Neuronal stem cell (in vitro differentiated cells): ENCODE measurements around the gene EML1.

ENCODE experiments used
- DNase-seq: peaks from one replicate; pipeline ENCODE4 v3.0.0-alpha.2; 2013; ENCODE audit warnings: low spot score
- H2AFZ ChIP-seq: one replicate; pipeline ENCODE4 v1.6.1; 2013; ENCODE audit warnings: mild to moderate bottlenecking, low read length, inconsistent platforms
- H2AK5ac ChIP-seq: 2 replicates; pipeline ENCODE4 v1.6.1; 2013; ENCODE audit warnings: low read depth, mild to moderate bottlenecking, inconsistent platforms, low read length, moderate library complexity, mixed read lengths
- H2BK120ac ChIP-seq: 2 replicates; pipeline ENCODE4 v1.6.1; 2013; ENCODE audit warnings: low read depth, mild to moderate bottlenecking, inconsistent platforms, low read length, moderate library complexity, mixed read lengths
- H2BK12ac ChIP-seq: one replicate; pipeline ENCODE4 v1.6.1; 2013; ENCODE audit warnings: low read length, inconsistent platforms
- H2BK15ac ChIP-seq: 2 replicates; pipeline ENCODE4 v1.6.1; 2013; ENCODE audit warnings: mild to moderate bottlenecking, low read length, inconsistent platforms, mixed read lengths
- H2BK5ac ChIP-seq: one replicate; pipeline ENCODE4 v1.6.1; 2013; ENCODE audit warnings: inconsistent platforms, mild to moderate bottlenecking, low read length, moderate library complexity
- H3K14ac ChIP-seq: one replicate; pipeline ENCODE4 v1.6.1; 2013; ENCODE audit warnings: low read length, inconsistent platforms
- H3K18ac ChIP-seq: 2 replicates; pipeline ENCODE4 v1.6.1; 2013; ENCODE audit warnings: low read length, inconsistent platforms
- H3K23ac ChIP-seq: 2 replicates; pipeline ENCODE4 v1.6.1; 2013; ENCODE audit warnings: low read depth, mild to moderate bottlenecking, mixed read lengths, low read length, inconsistent platforms; ENCODE audit not compliant: poor library complexity
- H3K27ac ChIP-seq: replicated peaks from 3 replicates; pipeline ENCODE4 v1.5.1; 2013; ENCODE audit warnings: low read length, inconsistent platforms
- H3K27me3 ChIP-seq, 3 experiments: 2 replicates each; pipeline ENCODE4 v1.6.1; 2013; ENCODE audit warnings: low read length in 3 of 3, mild to moderate bottlenecking in 2 of 3, inconsistent platforms in 1 of 3, low read depth in 1 of 3, mixed read lengths in 1 of 3, moderate library complexity in 1 of 3; ENCODE audit not compliant: control insufficient read depth in 3 of 3, insufficient read depth in 3 of 3
- H3K36me3 ChIP-seq, 2 donors: replicated peaks in 1 of 2; 2 replicates each; pipeline ENCODE4 v1.6.1; 2013; ENCODE audit warnings: low read length in 2 of 2; ENCODE audit not compliant: control insufficient read depth in 2 of 2, insufficient read depth in 2 of 2
- H3K4ac ChIP-seq: 2 replicates; pipeline ENCODE4 v1.6.1; 2013; ENCODE audit warnings: inconsistent platforms, mild to moderate bottlenecking, low read length, moderate library complexity
- H3K4me1 ChIP-seq, 2 donors: 1 replicate in 1 of 2; 2 replicates in 1 of 2; pipeline ENCODE4 v1.6.1; 2013; ENCODE audit warnings: low read length in 2 of 2, low read depth in 1 of 2; ENCODE audit not compliant: control insufficient read depth in 2 of 2, insufficient read depth in 1 of 2
- H3K4me2 ChIP-seq: one replicate; pipeline ENCODE4 v1.6.1; 2013; ENCODE audit warnings: mild to moderate bottlenecking, low read length, inconsistent platforms; ENCODE audit not compliant: insufficient read depth, poor library complexity, severe bottlenecking
- H3K4me3 ChIP-seq, 2 donors: 2 replicates each; pipeline ENCODE4 v1.5.1; 2013; ENCODE audit warnings: low read length in 2 of 2, mild to moderate bottlenecking in 2 of 2, inconsistent platforms in 1 of 2, moderate library complexity in 1 of 2
- H3K79me1 ChIP-seq: one replicate; pipeline ENCODE4 v1.6.1; 2013; ENCODE audit warnings: low read depth, mild to moderate bottlenecking, inconsistent platforms, low read length, moderate library complexity
- H3K9ac ChIP-seq: one replicate; pipeline ENCODE4 v1.6.1; 2013; ENCODE audit warnings: mild to moderate bottlenecking, low read depth, low read length, inconsistent platforms; ENCODE audit not compliant: poor library complexity
- H3K9me3 ChIP-seq, 2 donors: replicated peaks in 1 of 2; 2 replicates each; pipeline versions ENCODE3 to v1.6.1; 2013; ENCODE audit warnings: low read length in 2 of 2, mild to moderate bottlenecking in 2 of 2, inconsistent platforms in 1 of 2, low read depth in 1 of 2, mixed read lengths in 1 of 2, moderate library complexity in 1 of 2; ENCODE audit not compliant: control insufficient read depth in 2 of 2, insufficient read depth in 1 of 2
- H4K8ac ChIP-seq: one replicate; pipeline ENCODE4 v1.6.1; 2013; ENCODE audit warnings: low read depth, mild to moderate bottlenecking, inconsistent platforms, low read length, moderate library complexity
- H4K91ac ChIP-seq: one replicate; pipeline ENCODE4 v1.6.1; 2013; ENCODE audit warnings: low read length, low read depth, mild to moderate bottlenecking, inconsistent platforms; ENCODE audit not compliant: poor library complexity
- WGBS, 2 donors: extraction: QIAGEN DNeasy Blood & Tissue Kit; methylation state at CpG; one replicate each; pipeline ENCODE4 v1.1.7; 2013; ENCODE audit warnings: missing lambda C conversion rate in 2 of 2, mixed read lengths in 1 of 2; ENCODE audit not compliant: insufficient read length in 2 of 2, insufficient replicate concordance in 1 of 2; ENCODE audit errors: extremely low coverage in 2 of 2; 5-methylcytosine and 5-hydroxymethylcytosine counted together

Gene EML1

DNA sequence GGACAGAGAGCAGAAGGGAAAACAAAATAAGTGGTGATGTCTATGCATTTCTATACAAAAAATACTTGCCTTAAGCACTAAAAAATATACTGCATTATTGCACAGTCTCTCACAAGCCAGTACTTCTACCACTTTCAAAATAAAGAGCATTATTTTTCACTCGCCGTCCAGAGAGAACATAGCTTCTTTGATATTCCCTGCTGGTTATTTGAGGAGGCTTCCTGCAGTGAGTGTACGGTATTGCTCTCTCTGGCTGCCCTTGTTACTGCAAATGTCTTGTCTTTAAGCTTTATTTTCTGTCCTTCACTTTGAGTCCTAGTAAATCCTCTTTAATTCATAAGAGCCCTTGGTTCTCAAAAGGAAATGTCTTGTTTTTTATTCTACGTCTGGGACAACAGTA is 81.1 kb downstream of the EML1 start:
- H3K4me2 ChIP-seq = no peak overlapping the region
- H2BK15ac ChIP-seq = no peak overlapping the region
- H3K4ac ChIP-seq = no peak overlapping the region
- no peak overlapping the region for H3K27ac ChIP-seq
- no peak overlapping the region for H3K14ac ChIP-seq
- no peak overlapping the region for H2AFZ ChIP-seq
- H2BK12ac ChIP-seq = no peak overlapping the region
- H3K18ac ChIP-seq = no peak overlapping the region
- H3K23ac ChIP-seq = no peak overlapping the region
- peaks cover 6 to 13% of the 10 kb centered on the region in 2 donors for H3K36me3 ChIP-seq
- peaks cover 21% of the 10 kb centered on the region in 2 donors for H3K4me1 ChIP-seq
- no CpG with 5 or more reads among the region's 4 CpGs for WGBS, 2 donors
- no peak overlapping the region for H3K9ac ChIP-seq
- no peak for DNase-seq
- peaks cover 2 to 3% of the 10 kb centered on the region in 2 donors for H3K9me3 ChIP-seq
- no peak overlapping the region for H2BK5ac ChIP-seq
- H4K8ac ChIP-seq = no peak overlapping the region
- no peak overlapping the region for H4K91ac ChIP-seq
- H3K4me3 ChIP-seq = no peak overlapping the region
- no peak overlapping the region for H2BK120ac ChIP-seq
- H3K79me1 ChIP-seq = peaks cover 2% of the 10 kb centered on the region
- H2AK5ac ChIP-seq = no peak overlapping the region
- no peaks in the 10 kb centered on the region for H3K27me3 ChIP-seq

DNA sequence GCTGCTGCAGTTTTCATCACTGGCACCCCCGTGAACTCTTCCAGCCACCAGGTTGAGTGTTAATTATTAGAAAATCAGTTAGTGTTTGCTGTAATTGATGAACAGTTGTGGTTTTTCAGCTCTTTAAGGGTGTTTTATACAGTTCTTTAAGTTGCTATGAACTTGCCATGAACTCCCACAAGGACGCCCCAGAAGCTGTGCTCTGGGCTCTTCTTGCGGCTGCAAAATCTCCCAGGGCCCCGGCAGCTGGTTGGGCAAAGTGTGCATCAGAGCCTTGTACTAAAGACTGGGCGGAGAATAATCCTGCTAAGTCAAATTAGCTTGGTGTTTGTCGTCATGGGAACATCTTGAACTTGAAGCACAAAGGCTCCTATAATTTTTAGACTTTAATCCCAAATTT is 82.2 kb downstream of the EML1 start:
- H3K23ac ChIP-seq = no peak overlapping the region
- H2AFZ ChIP-seq = no peak overlapping the region
- H2BK120ac ChIP-seq = no peak overlapping the region
- H3K18ac ChIP-seq = no peak overlapping the region
- no peak overlapping the region for H2AK5ac ChIP-seq
- H3K4ac ChIP-seq = no peak overlapping the region
- H3K27ac ChIP-seq = no peak overlapping the region
- no peak for DNase-seq
- no peak overlapping the region for H2BK5ac ChIP-seq
- no peak overlapping the region for H3K4me2 ChIP-seq
- no peaks in the 10 kb centered on the region for H3K27me3 ChIP-seq
- H4K91ac ChIP-seq = no peak overlapping the region
- H3K4me3 ChIP-seq = no peak overlapping the region
- H2BK15ac ChIP-seq = no peak overlapping the region
- no peak overlapping the region for H2BK12ac ChIP-seq
- H3K36me3 ChIP-seq = peaks cover 3 to 17% of the 10 kb centered on the region in 2 donors
- H3K9ac ChIP-seq = no peak overlapping the region
- H4K8ac ChIP-seq = no peak overlapping the region
- no CpG with 5 or more reads among the region's 6 CpGs for WGBS, 2 donors
- peaks cover 2% of the 10 kb centered on the region for H3K79me1 ChIP-seq
- peaks cover 21 to 26% of the 10 kb centered on the region in 2 donors for H3K4me1 ChIP-seq
- H3K14ac ChIP-seq = no peak overlapping the region
- no peaks in the 10 kb centered on the region for H3K9me3 ChIP-seq

DNA sequence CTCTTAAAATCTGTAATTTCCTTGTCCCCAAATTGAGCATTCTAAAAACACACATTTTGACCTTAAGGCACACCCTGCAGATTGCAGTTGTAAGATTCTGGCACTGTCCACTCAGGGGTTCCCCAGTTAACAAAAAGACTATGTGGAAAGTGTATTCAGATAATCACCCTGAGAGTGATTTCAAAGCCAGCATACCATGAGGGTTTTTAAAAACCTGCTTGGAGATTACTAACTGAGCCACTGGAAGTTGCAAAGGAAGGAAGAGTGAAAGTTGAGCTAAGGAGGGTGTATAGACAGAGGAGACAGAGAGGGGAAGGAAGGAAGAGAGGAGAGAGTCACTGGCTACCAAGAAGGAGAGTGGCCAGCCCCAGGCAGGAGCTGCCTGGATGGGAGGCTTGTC is 82.6 kb downstream of the EML1 start:
- peak overlapping the region; percentile 6 for H3K18ac ChIP-seq
- no peak overlapping the region for H2BK12ac ChIP-seq
- H2AFZ ChIP-seq = no peak overlapping the region
- no peak overlapping the region for H3K4ac ChIP-seq
- H2BK5ac ChIP-seq = no peak overlapping the region
- H3K23ac ChIP-seq = no peak overlapping the region
- no peak overlapping the region for H3K4me2 ChIP-seq
- no peak overlapping the region for H3K27ac ChIP-seq
- H4K8ac ChIP-seq = no peak overlapping the region
- peaks cover 3 to 17% of the 10 kb centered on the region in 2 donors for H3K36me3 ChIP-seq
- peaks cover 21 to 26% of the 10 kb centered on the region in 2 donors for H3K4me1 ChIP-seq
- no peak overlapping the region for H3K14ac ChIP-seq
- H2BK15ac ChIP-seq = no peak overlapping the region
- no peaks in the 10 kb centered on the region for H3K27me3 ChIP-seq
- no peak overlapping the region for H2BK120ac ChIP-seq
- no peak for DNase-seq
- H3K9ac ChIP-seq = no peak overlapping the region
- H3K9me3 ChIP-seq = no peaks in the 10 kb centered on the region
- no peak overlapping the region for H4K91ac ChIP-seq
- H2AK5ac ChIP-seq = no peak overlapping the region
- H3K79me1 ChIP-seq = peaks cover 2% of the 10 kb centered on the region
- no peak overlapping the region for H3K4me3 ChIP-seq

DNA sequence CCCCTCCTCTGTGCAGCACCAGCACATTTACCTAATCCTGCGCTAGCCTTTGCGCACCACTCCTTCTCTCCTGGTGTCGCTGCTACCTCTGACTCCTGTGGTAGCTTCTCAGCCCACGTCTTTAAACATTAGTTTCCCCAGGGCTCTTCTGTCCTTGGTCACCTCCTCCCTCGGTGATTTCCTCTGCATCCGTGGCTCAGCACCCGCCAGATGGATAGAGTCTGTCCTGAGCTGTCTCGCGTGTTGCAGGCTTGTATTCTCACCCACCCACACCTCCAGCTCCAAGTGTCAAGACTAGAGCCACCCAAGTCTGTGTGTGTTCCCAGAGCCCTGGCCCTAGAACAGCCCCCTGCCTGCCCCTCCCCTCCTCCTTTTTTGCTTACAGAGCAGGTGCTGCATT is 83.2 kb downstream of the EML1 start:
- Histone ChIP-seq H3K9me3 (no peaks in the 10 kb centered on the region), H3K4me1 (peaks cover 21 to 28% of the 10 kb centered on the region in 2 donors)

More for the DNA sequence above, 83.2 kb downstream of the EML1 start:
- Histone ChIP-seq H3K4me3 (no peak overlapping the region), H2AFZ (no peak overlapping the region), H2AK5ac (no peak overlapping the region), H3K23ac (no peak overlapping the region), H2BK120ac (no peak overlapping the region), H2BK12ac (no peak overlapping the region), H3K14ac (no peak overlapping the region), H3K4me2 (no peak overlapping the region), H4K8ac (no peak overlapping the region), H3K18ac (peak overlapping the region; percentile 40), H3K79me1 (peaks cover 2% of the 10 kb centered on the region), H2BK15ac (no peak overlapping the region), H3K27me3 (no peaks in the 10 kb centered on the region), H3K36me3 (peaks cover 3 to 19% of the 10 kb centered on the region in 2 donors), H4K91ac (no peak overlapping the region), H2BK5ac (no peak overlapping the region), H3K4ac (no peak overlapping the region), H3K9ac (no peak overlapping the region), H3K27ac (no peak overlapping the region)
- no peak for DNase-seq
- WGBS, 2 donors = no CpG with 5 or more reads among the region's 9 CpGs
